GM23338 (cell line): ENCODE data around the gene WAPL. TPM values are rescaled to one million over a fixed set of nuclear protein-coding genes. Genes with fewer than 3 reads are reported as not detected.

Source experiments
- ATAC-seq: fragments of 200-7000 bp; cut with Tn5 transposase; 3 replicates; pipeline ENCODE4 v1.9.1; 2020
- DNase-seq: peaks from one replicate; pipeline ENCODE4 v3.0.0-alpha.2; 2015; ENCODE audit warnings: low spot score
- H2AFZ ChIP-seq: fragments of 200-600 bp; sonication (generic); 2 replicates; pipeline ENCODE4 v1.8.0; 2016; ENCODE audit warnings: antibody characterized with exemption, mild to moderate bottlenecking, moderate library complexity
- H3F3A ChIP-seq: fragments of 200-600 bp; sonication (generic); replicated peaks from 2 replicates; pipeline ENCODE4 v1.8.0; 2017; ENCODE audit warnings: antibody characterized with exemption, mixed run types, low read depth
- H3K27ac ChIP-seq: fragments of 200-600 bp; sonication (generic); 2 replicates; pipeline ENCODE4 v1.6.1; 2016; ENCODE audit warnings: low read depth
- H3K27me3 ChIP-seq: fragments of 200-600 bp; sonication (generic); 2 replicates; pipeline ENCODE4 v1.8.0; 2016; ENCODE audit warnings: mild to moderate bottlenecking, mixed run types, moderate library complexity; ENCODE audit not compliant: insufficient read depth
- H3K36me3 ChIP-seq: fragments of 200-600 bp; sonication (generic); 2 replicates; pipeline ENCODE4 v1.8.0; 2016; ENCODE audit warnings: mild to moderate bottlenecking; ENCODE audit not compliant: insufficient read depth
- H3K4me1 ChIP-seq: fragments of 200-600 bp; sonication (generic); 2 replicates; pipeline ENCODE4 v1.8.0; 2016; ENCODE audit warnings: mild to moderate bottlenecking, moderate library complexity; ENCODE audit not compliant: insufficient read depth
- H3K4me2 ChIP-seq: fragments of 200-600 bp; sonication (generic); 2 replicates; pipeline ENCODE4 v1.7.1; 2017; ENCODE audit warnings: mixed run types
- H3K4me3 ChIP-seq: fragments of 200-600 bp; sonication (generic); 2 replicates; pipeline ENCODE4 v1.6.1; 2016; ENCODE audit warnings: mixed run types
- H3K79me2 ChIP-seq: fragments of 200-600 bp; sonication (generic); replicated peaks from 2 replicates; pipeline ENCODE4 v1.8.0; 2017; ENCODE audit warnings: mild to moderate bottlenecking; ENCODE audit not compliant: insufficient read depth
- H3K9me2 ChIP-seq: fragments of 200-600 bp; sonication (generic); 2 replicates; pipeline ENCODE4 v1.8.0; 2017; ENCODE audit not compliant: insufficient read depth
- H4K20me1 ChIP-seq: fragments of 200-600 bp; sonication (generic); replicated peaks from 2 replicates; pipeline ENCODE4 v1.8.0; 2017; ENCODE audit warnings: mild to moderate bottlenecking; ENCODE audit not compliant: insufficient read depth
- H3K27ac Mint-ChIP-seq: 2 replicates; pipeline ENCODE4 v1.8.0; 2020; ENCODE audit warnings: inconsistent platforms, mild to moderate bottlenecking, moderate library complexity, mixed read lengths
- H3K27me3 Mint-ChIP-seq: 3 replicates; pipeline ENCODE4 v1.8.0; 2022; ENCODE audit warnings: low read depth, mild to moderate bottlenecking, moderate library complexity, mixed read lengths, inconsistent platforms; ENCODE audit not compliant: insufficient read depth, poor library complexity
- H3K36me3 Mint-ChIP-seq: 3 replicates; pipeline ENCODE4 v1.8.0; 2021; ENCODE audit warnings: low read depth, mild to moderate bottlenecking, inconsistent platforms, moderate library complexity, mixed read lengths
- H3K4me1 Mint-ChIP-seq: 3 replicates; pipeline ENCODE4 v1.8.0; 2020; ENCODE audit warnings: mild to moderate bottlenecking, inconsistent platforms, mixed read lengths
- H3K4me3 Mint-ChIP-seq: 3 replicates; pipeline ENCODE4 v1.8.0; 2021; ENCODE audit warnings: moderate library complexity, mild to moderate bottlenecking, inconsistent platforms, mixed read lengths
- H3K9me3 Mint-ChIP-seq: 3 replicates; pipeline ENCODE4 v1.8.0; 2020; ENCODE audit warnings: moderate library complexity, mild to moderate bottlenecking, inconsistent platforms, mixed read lengths
- CREB1 ChIP-seq: fragments of 250-450 bp; sonication (Bioruptor Pico); IDR thresholded peaks from 2 replicates; pipeline ENCODE4 v1.5.0; 2020; ENCODE audit warnings: low read depth, mild to moderate bottlenecking, moderate library complexity
- CTCF ChIP-seq, 2 experiments: fragments of 200-600 bp in 1 of 2; sonication (generic) in 1 of 2; conservative IDR thresholded peaks; 2 replicates each; pipeline versions ENCODE4 v1.5.1 to v1.6.1; 2016 to 2017; ENCODE audit warnings: antibody characterized with exemption in 2 of 2, low read depth in 2 of 2, mild to moderate bottlenecking in 2 of 2, moderate library complexity in 1 of 2
- ETS1 ChIP-seq: IDR thresholded peaks from 2 replicates; pipeline ENCODE4 v1.6.1; 2016; ENCODE audit warnings: antibody characterized with exemption
- EZH2 ChIP-seq: fragments of 200-600 bp; sonication (generic); IDR thresholded peaks from one replicate; pipeline ENCODE4 v1.8.0; 2017; ENCODE audit warnings: antibody characterized with exemption, mild to moderate bottlenecking, low read depth; ENCODE audit not compliant: unreplicated experiment
- EZH2phosphoT487 ChIP-seq: fragments of 200-600 bp; sonication (generic); IDR thresholded peaks from one replicate; pipeline ENCODE4 v1.8.1; 2018; ENCODE audit warnings: antibody characterized with exemption; ENCODE audit not compliant: unreplicated experiment
- JUNB ChIP-seq: IDR thresholded peaks from one replicate; pipeline ENCODE4 v1.6.1; 2016; ENCODE audit warnings: antibody characterized with exemption; ENCODE audit not compliant: unreplicated experiment
- NANOG ChIP-seq: IDR thresholded peaks from 2 replicates; pipeline ENCODE4 v1.6.1; 2016; ENCODE audit warnings: antibody characterized with exemption, borderline replicate concordance
- POLR2AphosphoS5 ChIP-seq: IDR thresholded peaks from 2 replicates; pipeline ENCODE4 v1.6.1; 2016; ENCODE audit warnings: antibody characterized with exemption, low read depth
- STAT1 ChIP-seq: IDR thresholded peaks from one replicate; pipeline ENCODE4 v1.6.1; 2016; ENCODE audit warnings: antibody characterized with exemption; ENCODE audit not compliant: unreplicated experiment
- ZNF114 ChIP-seq: fragments of 250-450 bp; sonication (Bioruptor Pico); IDR thresholded peaks from 2 replicates; pipeline ENCODE4 v1.5.0; 2020; ENCODE audit warnings: mild to moderate bottlenecking, moderate library complexity
- ZNF331 ChIP-seq: fragments of 250-450 bp; sonication (Bioruptor Pico); IDR thresholded peaks from 2 replicates; pipeline ENCODE4 v1.5.0; 2020; ENCODE audit warnings: low read depth, mild to moderate bottlenecking, moderate library complexity
- ZNF462 ChIP-seq: fragments of 250-450 bp; sonication (Bioruptor Pico); IDR thresholded peaks from 2 replicates; pipeline ENCODE4 v1.5.0; 2020; ENCODE audit warnings: mild to moderate bottlenecking, moderate library complexity
- polyA plus RNA-seq: library from polyadenylated mRNA; unstranded; fragments of >200 nt; fragmentation: Nextera tagmentation; extraction: Ambion mirVana; gene quantifications from 2 replicates; pipeline ENCODE4 v1.2.1, GENCODE V29; 2016
- total RNA-seq: library from RNA; depleted of rRNA; stranded (reverse); fragments of >200 nt; shearing (Covaris generic); gene quantifications from 2 replicates; pipeline ENCODE4 v1.2.3, GENCODE V29; 2014
- TF ChIP-seq, protein P1 (sequence below): IDR thresholded peaks from one replicate; pipeline ENCODE4 v1.6.1; 2018; ENCODE audit warnings: antibody characterized with exemption; ENCODE audit not compliant: unreplicated experiment

WAPL gene
- total and polyA plus RNA-seq, 2 experiments from 2014 or later, result 25.2 to 60.8 TPM

GRCh38 chr10:86391236-86391840 lies 130.3 kb downstream of the WAPL start:
- DNase-seq (no peak), ATAC-seq (no peak)
- Histone ChIP-seq H4K20me1 (no peaks in the 10 kb centered on the region), H3K36me3 (no peaks in the 10 kb centered on the region), H3K27ac (no peak overlapping the region), H3K4me3 (no peak overlapping the region), H3F3A (no peaks in the 10 kb centered on the region), H3K9me2 (no peaks in the 10 kb centered on the region), H3K27me3 (peaks cover 23% of the 10 kb centered on the region), H3K4me1 (peaks cover 6% of the 10 kb centered on the region; the same call in 1 of the 2 replicates), H2AFZ (no peak overlapping the region), H3K79me2 (no peaks in the 10 kb centered on the region), H3K4me2 (no peak overlapping the region)
- peaks cover 21% of the 10 kb centered on the region for H3K4me1 Mint-ChIP-seq
- H3K27ac Mint-ChIP-seq, result no peak overlapping the region
- no peaks in the 10 kb centered on the region for H3K36me3 Mint-ChIP-seq
- H3K4me3 Mint-ChIP-seq, result no peak overlapping the region
- TF ChIP-seq, protein P1, sequence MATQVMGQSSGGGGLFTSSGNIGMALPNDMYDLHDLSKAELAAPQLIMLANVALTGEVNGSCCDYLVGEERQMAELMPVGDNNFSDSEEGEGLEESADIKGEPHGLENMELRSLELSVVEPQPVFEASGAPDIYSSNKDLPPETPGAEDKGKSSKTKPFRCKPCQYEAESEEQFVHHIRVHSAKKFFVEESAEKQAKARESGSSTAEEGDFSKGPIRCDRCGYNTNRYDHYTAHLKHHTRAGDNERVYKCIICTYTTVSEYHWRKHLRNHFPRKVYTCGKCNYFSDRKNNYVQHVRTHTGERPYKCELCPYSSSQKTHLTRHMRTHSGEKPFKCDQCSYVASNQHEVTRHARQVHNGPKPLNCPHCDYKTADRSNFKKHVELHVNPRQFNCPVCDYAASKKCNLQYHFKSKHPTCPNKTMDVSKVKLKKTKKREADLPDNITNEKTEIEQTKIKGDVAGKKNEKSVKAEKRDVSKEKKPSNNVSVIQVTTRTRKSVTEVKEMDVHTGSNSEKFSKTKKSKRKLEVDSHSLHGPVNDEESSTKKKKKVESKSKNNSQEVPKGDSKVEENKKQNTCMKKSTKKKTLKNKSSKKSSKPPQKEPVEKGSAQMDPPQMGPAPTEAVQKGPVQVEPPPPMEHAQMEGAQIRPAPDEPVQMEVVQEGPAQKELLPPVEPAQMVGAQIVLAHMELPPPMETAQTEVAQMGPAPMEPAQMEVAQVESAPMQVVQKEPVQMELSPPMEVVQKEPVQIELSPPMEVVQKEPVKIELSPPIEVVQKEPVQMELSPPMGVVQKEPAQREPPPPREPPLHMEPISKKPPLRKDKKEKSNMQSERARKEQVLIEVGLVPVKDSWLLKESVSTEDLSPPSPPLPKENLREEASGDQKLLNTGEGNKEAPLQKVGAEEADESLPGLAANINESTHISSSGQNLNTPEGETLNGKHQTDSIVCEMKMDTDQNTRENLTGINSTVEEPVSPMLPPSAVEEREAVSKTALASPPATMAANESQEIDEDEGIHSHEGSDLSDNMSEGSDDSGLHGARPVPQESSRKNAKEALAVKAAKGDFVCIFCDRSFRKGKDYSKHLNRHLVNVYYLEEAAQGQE, result no peak
- TF ChIP-seq CREB1 (CRISPR knock-in tag) (no peak), ZNF462 (CRISPR knock-in tag) (no peak), ZNF114 (CRISPR knock-in tag) (no peak), POLR2AphosphoS5 (no peak), EZH2 (no peak), ETS1 (no peak), ZNF331 (CRISPR knock-in tag) (no peak), STAT1 (no peak), EZH2phosphoT487 (no peak), JUNB (no peak), NANOG (no peak), CTCF (conservative IDR thresholded peaks at IDR 0.05; ENCODE audit: low read depth in 2 of 2) (no peak)
- peaks cover 32% of the 10 kb centered on the region for H3K27me3 Mint-ChIP-seq
- peaks cover 3% of the 10 kb centered on the region; the same call in 1 of the 3 replicates for H3K9me3 Mint-ChIP-seq
